ENCODE results near the gene COL13A1.

DNA sequence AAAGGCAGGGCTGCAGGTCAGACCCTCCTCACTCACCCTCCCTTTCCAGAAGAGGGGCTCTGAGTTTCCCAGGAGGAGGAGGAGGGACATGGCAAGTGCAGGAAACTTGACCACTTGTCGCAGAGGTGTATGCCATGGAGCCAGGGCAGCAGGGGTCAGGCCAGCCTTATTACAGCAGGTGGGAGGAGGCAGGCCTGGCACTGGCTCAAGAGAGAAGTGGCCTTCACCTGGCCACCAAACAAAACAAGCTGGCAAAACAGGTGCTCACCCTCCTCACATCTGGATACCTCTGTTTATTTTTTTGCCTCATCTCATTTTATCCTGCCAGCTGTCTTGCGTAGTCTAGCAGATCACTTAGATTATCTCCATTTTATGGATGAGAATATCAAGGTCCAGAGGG is 12.5 kb downstream of the COL13A1 start:
- TF ChIP-seq EP300 (IDR thresholded peaks at IDR 0.05) (no peak), CTCF (IDR thresholded peaks at IDR 0.05) (no peak), POLR2A (IDR thresholded peaks at IDR 0.05) (no peak)
